ENCODE results near the gene UEVLD. TPM values are rescaled to one million over a fixed set of nuclear protein-coding genes. Genes with fewer than 3 reads are reported as not detected.

The UEVLD gene
- polyA plus RNA-seq = 10 to 100 TPM in 2 of 3 donors, 1 to 10 TPM in 1; 4.1 to 10.3 (median 10.1) TPM

DNA sequence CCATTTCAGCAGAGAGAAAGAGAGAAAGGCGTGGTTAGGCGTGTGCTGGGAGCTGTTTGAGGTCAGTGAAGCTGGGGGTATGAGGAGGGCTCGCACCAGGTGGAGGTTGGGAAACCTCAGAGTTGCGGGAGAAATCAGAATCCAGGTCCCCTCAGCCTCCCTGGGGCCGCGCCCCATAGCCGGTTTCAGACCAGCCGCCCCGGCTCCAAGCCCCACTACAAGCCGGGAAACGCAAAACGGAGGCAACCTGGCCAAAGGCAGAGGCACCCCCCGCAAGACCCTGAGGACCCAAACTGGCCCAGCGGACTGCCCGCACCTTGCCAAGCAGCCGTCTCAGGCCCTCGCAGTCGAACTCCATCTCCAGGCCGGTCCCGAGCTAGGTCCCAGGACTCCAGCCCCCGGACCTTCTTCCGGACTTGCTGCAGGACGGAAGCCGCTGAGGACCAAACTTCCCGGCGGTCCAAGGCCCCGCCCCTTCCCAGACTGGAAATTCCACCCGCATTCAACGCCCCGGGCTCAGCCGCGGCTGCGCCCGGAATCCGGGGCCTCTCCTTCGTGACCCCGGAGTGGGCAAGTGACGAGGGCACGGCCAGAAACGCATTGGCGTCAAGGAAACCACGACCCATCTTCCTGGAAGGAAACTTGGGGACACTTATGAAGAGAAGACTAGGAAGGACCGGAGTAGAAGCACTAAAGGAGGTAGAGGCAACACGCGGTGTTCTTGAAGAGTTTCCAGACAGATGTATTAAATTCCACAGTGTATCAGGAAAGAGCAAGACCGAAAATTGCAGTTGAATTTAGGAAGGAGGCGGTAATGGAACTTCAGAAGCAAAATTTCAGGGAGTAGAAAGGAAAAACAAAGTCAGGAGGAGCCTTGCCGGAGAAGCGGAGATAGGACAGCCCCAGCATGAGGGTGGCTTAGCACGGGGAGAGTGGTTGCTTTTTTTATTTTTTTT, at the start of gene UEVLD:
Gene UEVLD, minus strand, starts transcription at position 438 of the 956 bp plus-strand sequence. Its CDS starts 80 bp downstream, at position 358.
- peak within 1 kb of the TSS; percentile 51 for H3K27ac ChIP-seq (ENCODE audit: low read depth, low read length)
- 1% methylated on average over 49 to 50 of the region's 50 CpGs for WGBS, 3 donors

- H3K27ac ChIP-seq (ENCODE audit: low read depth, low read length) = peak within 1 kb of the TSS; percentile 57
- 0 to 1% (median 0%) methylated on average over 60 of the region's 60 CpGs for WGBS, 3 donors
These were observed 45.9 kb upstream of the UEVLD start, which contains the start of gene SPTY2D1 for GRCh38 chr11:18634140-18635032. TSS of gene SPTY2D1 (minus strand) at chr11:18634342. CDS start at chr11:18634257, 85 bp downstream.

DNA sequence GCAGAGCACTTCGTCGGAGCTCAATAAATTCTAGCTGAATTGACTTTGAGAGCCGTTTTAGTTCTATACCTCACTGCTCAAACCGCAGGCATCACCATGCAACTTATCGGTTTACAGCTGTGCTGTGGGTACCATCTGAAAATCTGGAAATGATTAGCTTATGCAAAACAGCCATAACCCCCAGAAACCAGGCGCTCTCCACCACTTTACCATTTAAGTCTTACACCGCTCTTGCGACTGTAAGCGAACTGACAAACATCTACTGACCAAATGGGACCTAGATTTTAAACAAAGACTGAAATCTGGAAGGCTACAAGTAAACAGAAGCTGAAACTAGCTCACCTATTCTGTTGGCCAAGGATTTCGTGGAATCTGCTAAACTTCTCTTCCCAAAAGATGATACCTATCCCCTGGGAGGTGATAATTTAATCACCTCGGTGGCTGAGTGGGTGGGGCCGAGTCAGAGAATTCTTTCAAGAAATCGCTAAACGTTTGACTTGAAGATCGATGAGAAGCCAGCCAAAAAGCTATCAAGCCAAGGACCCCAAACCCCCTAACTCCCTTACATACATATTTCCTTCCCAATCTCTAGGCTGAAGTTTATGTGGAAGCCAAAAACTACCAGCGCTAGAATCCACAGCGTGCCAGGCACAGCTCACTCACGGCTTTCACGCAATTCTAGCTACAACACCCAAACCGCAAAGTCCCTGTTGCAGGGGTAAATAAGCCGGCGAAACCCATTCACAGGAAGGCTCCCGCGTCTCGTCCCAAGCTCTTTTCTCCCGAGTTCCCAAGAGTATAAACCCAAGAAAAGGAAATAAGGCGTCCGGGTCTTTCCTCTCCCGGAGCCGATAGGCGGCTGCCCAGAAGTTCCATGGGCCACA, 45.0 kb upstream of the UEVLD start:
- H3K27ac ChIP-seq (ENCODE audit: low read depth, low read length) = no peak overlapping the region
- 6 to 10% (median 9%) methylated on average over 31 of the region's 31 CpGs for WGBS, 3 donors

DNA sequence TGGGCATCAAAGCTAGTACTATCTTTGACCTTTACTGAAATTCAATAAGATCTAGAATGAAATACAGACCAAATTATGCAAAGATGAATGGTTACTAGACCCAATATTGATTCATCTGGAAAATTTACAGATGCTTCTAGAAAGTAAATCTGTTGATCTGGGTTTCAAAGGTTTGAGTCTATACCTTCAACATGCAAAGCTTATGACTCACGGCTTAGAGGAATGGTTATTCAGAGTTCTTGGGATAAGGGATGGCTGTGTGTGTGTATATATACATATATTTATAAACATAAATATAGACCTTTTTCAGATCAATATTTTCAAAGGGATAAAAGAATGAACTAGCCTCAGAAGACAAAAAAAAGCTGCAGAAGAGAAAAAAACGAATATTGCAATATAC, 44.3 kb upstream of the UEVLD start:
- no peak overlapping the region for H3K27ac ChIP-seq (ENCODE audit: low read depth, low read length)
- 32 to 52% (median 52%) methylated on average over 2 of the region's 2 CpGs for WGBS, 3 donors

DNA sequence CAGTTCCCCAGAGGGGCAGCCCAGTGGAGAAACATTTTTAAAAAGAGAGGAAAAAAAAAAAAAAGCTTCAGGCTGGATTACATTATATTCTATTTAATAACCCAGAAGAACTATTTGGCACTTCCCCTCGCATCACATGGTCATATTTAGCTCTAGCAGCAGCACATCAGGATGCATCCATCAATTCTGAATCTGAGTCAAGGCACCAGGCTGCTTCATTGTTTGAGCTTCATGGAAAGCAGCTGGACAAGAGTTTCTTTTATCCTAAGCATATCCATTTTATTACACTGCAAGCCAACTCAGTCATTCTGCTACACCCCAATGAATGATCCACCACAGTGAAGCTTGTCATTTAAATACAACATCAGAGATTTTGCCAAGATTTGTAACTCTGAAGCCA, 35.6 kb upstream of the UEVLD start:
- WGBS, 3 donors = 81 to 96% (median 85%) methylated on average over 1 of the region's 1 CpG
- no peak overlapping the region for H3K27ac ChIP-seq (ENCODE audit: low read depth, low read length)

DNA sequence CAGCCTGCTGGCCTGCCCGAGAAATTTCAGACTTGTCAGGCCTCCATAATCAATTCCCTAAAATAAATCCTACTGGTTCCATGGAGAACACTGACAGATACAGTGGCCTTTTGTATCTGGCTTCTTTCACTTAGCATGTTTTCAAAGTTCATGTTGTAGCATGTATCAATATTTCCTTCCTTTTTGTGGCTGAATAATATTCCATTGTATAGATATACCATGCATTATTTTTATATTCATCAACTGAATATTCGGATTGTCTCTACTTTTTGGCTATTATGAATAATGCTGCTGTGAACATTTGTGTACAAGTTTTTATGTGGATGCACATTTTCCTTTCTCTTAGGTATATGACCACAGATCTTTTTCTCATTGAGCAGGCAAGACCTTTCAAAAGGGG, 35.2 kb upstream of the UEVLD start:
- WGBS, 3 donors = 96 to 98% (median 97%) methylated on average over 2 of the region's 2 CpGs
- H3K27ac ChIP-seq (ENCODE audit: low read depth, low read length) = no peak overlapping the region

- H3K27ac ChIP-seq (ENCODE audit: low read depth, low read length) = no peak overlapping the region
- WGBS, 3 donors = 21 to 32% (median 23%) methylated on average over 5 of the region's 5 CpGs
These were observed 29.9 kb upstream of the UEVLD start for GRCh38 chr11:18618342-18619025.

DNA sequence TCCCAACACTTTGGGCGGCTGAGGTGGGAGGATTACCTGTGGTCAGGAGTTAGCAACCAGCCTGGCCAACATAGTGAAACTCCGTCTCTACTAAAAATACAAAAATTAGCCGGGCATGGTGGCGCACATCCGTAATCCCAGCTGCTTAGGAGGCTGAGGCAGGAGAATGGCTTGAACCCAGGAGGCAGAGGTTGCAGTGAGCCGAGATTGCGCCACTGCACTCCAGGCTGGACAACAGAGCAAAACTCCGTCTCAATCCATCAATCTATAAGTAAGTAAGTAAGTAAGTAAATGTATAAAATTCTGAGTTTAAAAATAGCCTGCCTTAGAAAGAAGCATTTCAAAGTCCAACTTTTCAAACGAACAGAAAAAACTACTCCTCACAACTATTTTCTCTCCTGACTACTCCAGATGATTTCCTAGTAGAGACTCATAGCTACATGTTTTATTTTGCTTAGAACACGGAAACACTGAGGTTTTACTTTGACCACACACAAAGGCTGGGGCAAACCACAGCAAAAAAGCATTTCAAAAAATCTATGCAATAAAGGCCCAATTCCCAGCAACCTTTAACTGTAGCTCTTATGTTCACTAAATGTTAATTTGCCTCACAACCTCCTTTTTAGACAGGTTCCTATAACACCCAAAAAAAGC, 29.3 kb upstream of the UEVLD start:
- WGBS, 3 donors = 62 to 74% (median 66%) methylated on average over 10 of the region's 10 CpGs
- H3K27ac ChIP-seq (ENCODE audit: low read depth, low read length) = no peak overlapping the region

GRCh38 chr11:18615628-18616392, 27.3 kb upstream of the UEVLD start:
- no peak overlapping the region for H3K27ac ChIP-seq (ENCODE audit: low read depth, low read length)
- WGBS, 3 donors = 83 to 93% (median 86%) methylated on average over 11 of the region's 11 CpGs

GRCh38 chr11:18614667-18615066, 26.1 kb upstream of the UEVLD start:
- no peak overlapping the region for H3K27ac ChIP-seq (ENCODE audit: low read depth, low read length)
- 92 to 95% (median 94%) methylated on average over 10 of the region's 10 CpGs for WGBS, 3 donors

DNA sequence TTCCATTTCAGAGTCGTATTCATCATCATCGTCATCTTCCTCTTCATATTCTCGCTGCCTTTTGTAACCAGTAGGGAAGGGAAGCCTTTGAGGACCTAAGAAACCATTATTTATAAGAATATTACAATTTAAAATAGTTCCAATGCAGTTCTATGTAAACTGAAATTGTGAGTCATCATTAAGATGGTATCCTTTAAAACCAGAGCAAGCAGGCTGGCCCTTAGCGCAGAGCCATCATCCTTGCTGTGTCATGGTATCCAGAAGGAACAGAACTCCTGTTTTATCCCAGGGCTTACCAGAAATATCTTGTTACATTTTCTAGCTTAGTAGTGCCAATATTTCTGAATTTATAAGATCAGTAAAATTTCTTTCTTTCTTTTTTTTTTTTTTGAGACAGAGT, 23.9 kb upstream of the UEVLD start:
- H3K27ac ChIP-seq (ENCODE audit: low read depth, low read length) = no peak overlapping the region
- 85 to 97% (median 85%) methylated on average over 4 of the region's 4 CpGs for WGBS, 3 donors

- H3K27ac ChIP-seq (ENCODE audit: low read depth, low read length) = no peak overlapping the region
- WGBS, 3 donors = 86 to 95% (median 88%) methylated on average over 2 of the region's 2 CpGs
These were observed 22.7 kb upstream of the UEVLD start for GRCh38 chr11:18611196-18611595.

GRCh38 chr11:18608376-18608775, 19.8 kb upstream of the UEVLD start:
- no peak overlapping the region for H3K27ac ChIP-seq (ENCODE audit: low read depth, low read length)
- WGBS, 3 donors = 44 to 65% (median 53%) methylated on average over 3 of the region's 3 CpGs

- WGBS, 3 donors = 93 to 98% (median 97%) methylated on average over 4 of the region's 4 CpGs
- no peak overlapping the region for H3K27ac ChIP-seq (ENCODE audit: low read depth, low read length)
These were observed 12.5 kb upstream of the UEVLD start for GRCh38 chr11:18600915-18601569.

DNA sequence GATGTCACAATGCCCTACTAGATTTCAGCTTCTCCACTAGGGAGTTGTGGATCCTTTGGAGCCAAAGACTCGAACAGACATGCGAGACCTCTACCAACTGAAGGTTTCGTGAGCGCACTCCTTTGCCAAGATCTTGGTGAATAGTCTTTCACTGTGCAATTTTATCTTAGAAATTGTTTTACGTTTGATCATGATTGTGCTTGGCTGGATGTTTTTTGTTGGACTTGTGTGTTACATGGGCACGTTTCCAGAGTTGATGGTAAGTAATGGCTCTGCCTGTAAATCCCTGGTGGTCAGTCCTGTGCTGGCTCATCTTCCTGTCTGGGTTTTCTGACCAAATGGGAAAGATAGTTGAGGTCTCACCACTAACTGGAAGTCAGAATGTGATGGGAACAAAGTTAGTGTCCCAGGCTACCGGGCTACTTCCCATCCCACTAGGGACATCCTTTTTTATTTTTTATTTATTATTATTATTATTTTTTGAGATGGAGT, 11.3 kb upstream of the UEVLD start, which contains the start of gene MISFA:
Gene MISFA, plus strand, starts transcription at position 51 of the 492 bp plus-strand sequence. Its CDS starts 140 bp downstream, at position 191.
- WGBS, 3 donors = 81 to 88% (median 85%) methylated on average over 7 of the region's 7 CpGs
- H3K27ac ChIP-seq (ENCODE audit: low read depth, low read length) = no peak within 1 kb of the TSS

Data from adipose tissue (tissue), 3 donors.